ENCODE data around the gene TRIM9.

DNA sequence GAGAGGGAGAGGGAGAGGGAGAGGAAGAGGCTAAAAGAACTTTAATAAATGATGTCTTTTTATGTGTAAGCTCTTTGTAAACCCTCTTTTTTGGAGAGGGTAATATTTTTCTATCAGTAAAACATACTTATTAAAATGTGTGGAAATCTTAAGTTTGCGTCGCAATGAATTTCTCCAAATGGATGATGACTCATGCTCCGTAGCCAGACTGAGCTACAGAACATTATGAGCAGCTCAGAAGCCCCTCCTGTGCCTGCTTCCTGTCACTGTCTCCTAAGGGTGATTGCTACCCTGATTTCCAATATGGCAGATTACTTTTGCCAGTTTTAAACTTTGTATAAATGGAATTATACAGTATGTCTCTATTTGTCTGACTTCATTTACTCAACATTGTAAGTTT, 137.6 kb downstream of the TRIM9 start:
- TF ChIP-seq CTCF (IDR thresholded peaks at IDR 0.05): no peak
- no peak for TF ChIP-seq EZH2 (IDR thresholded peaks at IDR 0.05)
- TF ChIP-seq EZH2phosphoT487 (IDR thresholded peaks at IDR 0.05): no peak

All from neural progenitor cell (in vitro differentiated cells).